Measurements from ENCODE around the gene EYS.

Gene EYS

DNA sequence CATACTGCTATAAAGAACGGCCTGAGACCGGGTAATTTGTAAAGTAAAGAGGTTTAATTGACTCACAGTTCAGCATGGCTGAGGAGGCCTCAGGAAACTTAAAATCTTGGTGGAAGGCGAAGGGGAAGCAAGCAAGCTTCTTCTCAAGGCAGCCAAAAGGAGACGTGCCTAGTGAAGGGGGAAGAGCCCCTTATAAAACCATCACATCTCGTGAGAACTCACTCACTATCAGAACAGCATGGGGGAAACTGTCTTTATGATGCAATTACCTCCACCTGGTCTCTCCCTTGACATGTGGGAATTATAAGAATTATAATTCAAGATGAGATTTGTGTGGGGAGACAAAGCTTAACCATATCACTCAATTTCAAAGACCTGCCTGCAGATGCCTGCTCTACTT is 447.0 kb downstream of the EYS start:
- ChIA-PET CTCF (no interaction called here), POLR2A (no interaction called here)
- H3K4me1 ChIP-seq (ENCODE audit: control extremely low read depth in 1 of 4, control insufficient read depth in 4 of 4, insufficient read depth in 4 of 4, low read length in 3 of 4), result no peaks in the 10 kb centered on the region
- WGBS (ENCODE audit: insufficient coverage), result 96% methylated on average over 4 of the region's 5 CpGs
- H3K27me3 ChIP-seq (replicated peaks in 2 of 5; ENCODE audit: control insufficient read depth in 4 of 5, insufficient read depth in 5 of 5, low read length in 4 of 5), result no peaks in the 10 kb centered on the region
- no peak overlapping the region for H3K4me3 ChIP-seq (ENCODE audit: control insufficient read depth in 1 of 7, extremely low read depth in 1 of 7, insufficient read depth in 4 of 7, low read depth in 2 of 7, low read length in 6 of 7)
- H3K9me3 ChIP-seq (ENCODE audit: control extremely low read depth in 1 of 5, control insufficient read depth in 4 of 5, insufficient read depth in 2 of 5, low read depth in 1 of 5, low read length in 4 of 5), result no peaks in the 10 kb centered on the region
- no peaks in the 10 kb centered on the region for H3K36me3 ChIP-seq (ENCODE audit: control insufficient read depth in 4 of 4, insufficient read depth in 4 of 4, low read length in 3 of 4)
- H3K27ac ChIP-seq (ENCODE audit: insufficient read depth in 1 of 2, low read depth in 1 of 2, low read length in 2 of 2, poor library complexity in 1 of 2, severe bottlenecking in 2 of 2), result no peak overlapping the region
- DNase-seq, result no peak

DNA sequence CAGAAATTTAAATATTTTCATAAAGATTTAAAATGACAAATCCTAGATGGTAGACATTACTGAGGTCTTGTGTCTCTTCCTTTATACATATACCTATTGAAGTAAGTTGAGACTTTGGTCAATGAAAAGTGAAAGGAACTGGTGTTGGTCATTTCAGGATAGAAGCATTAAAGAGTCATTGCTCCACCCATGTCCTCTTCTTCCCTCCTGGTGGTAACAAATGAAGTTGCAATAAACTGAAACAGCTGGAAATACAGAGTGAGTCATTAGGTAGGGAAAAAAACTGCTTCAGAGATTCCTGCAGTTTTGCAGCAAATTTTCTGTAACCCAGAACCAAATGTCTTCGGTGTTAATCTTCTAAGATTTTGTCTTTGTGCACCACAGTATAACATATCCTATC is 448.0 kb downstream of the EYS start:
- no peak overlapping the region for H3K27ac ChIP-seq (ENCODE audit: insufficient read depth in 1 of 2, low read depth in 1 of 2, low read length in 2 of 2, poor library complexity in 1 of 2, severe bottlenecking in 2 of 2)
- no peaks in the 10 kb centered on the region for H3K9me3 ChIP-seq (ENCODE audit: control extremely low read depth in 1 of 5, control insufficient read depth in 4 of 5, insufficient read depth in 2 of 5, low read depth in 1 of 5, low read length in 4 of 5)
- no peak for DNase-seq
- H3K4me3 ChIP-seq (ENCODE audit: control insufficient read depth in 1 of 7, extremely low read depth in 1 of 7, insufficient read depth in 4 of 7, low read depth in 2 of 7, low read length in 6 of 7), result no peak overlapping the region
- H3K4me1 ChIP-seq (ENCODE audit: control extremely low read depth in 1 of 4, control insufficient read depth in 4 of 4, insufficient read depth in 4 of 4, low read length in 3 of 4), result no peaks in the 10 kb centered on the region
- WGBS (ENCODE audit: insufficient coverage), result no CpG with 5 or more reads among the region's 1 CpG
- no peaks in the 10 kb centered on the region for H3K27me3 ChIP-seq (replicated peaks in 2 of 5; ENCODE audit: control insufficient read depth in 4 of 5, insufficient read depth in 5 of 5, low read length in 4 of 5)
- H3K36me3 ChIP-seq (ENCODE audit: control insufficient read depth in 4 of 4, insufficient read depth in 4 of 4, low read length in 3 of 4), result no peaks in the 10 kb centered on the region
- POLR2A ChIA-PET, result no interaction called here
- CTCF ChIA-PET, result no interaction called here

DNA sequence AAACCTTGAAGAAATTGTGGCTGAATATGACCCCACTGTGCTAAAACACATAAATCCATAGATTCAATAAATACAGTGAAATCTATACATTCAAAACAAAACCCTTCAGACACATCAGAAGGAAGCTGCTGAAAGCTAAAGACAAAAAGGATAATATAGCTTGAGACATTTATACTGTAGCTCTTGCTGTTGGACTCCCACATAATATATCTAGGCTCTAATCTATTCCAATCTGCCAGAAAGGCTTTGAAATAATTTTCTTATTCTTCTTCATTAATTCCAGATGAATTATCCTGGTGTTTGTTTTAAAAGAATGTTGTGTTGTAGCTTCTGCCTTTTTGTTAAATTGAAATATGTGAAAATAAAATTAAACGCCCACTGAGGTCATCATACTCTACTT is 454.0 kb downstream of the EYS start:
- H3K9me3 ChIP-seq (ENCODE audit: control extremely low read depth in 1 of 5, control insufficient read depth in 4 of 5, insufficient read depth in 2 of 5, low read depth in 1 of 5, low read length in 4 of 5), result no peaks in the 10 kb centered on the region
- no peaks in the 10 kb centered on the region for H3K36me3 ChIP-seq (ENCODE audit: control insufficient read depth in 4 of 4, insufficient read depth in 4 of 4, low read length in 3 of 4)
- H3K27ac ChIP-seq (ENCODE audit: insufficient read depth in 1 of 2, low read depth in 1 of 2, low read length in 2 of 2, poor library complexity in 1 of 2, severe bottlenecking in 2 of 2), result no peak overlapping the region
- DNase-seq, result no peak
- no peaks in the 10 kb centered on the region for H3K27me3 ChIP-seq (replicated peaks in 2 of 5; ENCODE audit: control insufficient read depth in 4 of 5, insufficient read depth in 5 of 5, low read length in 4 of 5)
- H3K4me1 ChIP-seq (ENCODE audit: control extremely low read depth in 1 of 4, control insufficient read depth in 4 of 4, insufficient read depth in 4 of 4, low read length in 3 of 4), result no peaks in the 10 kb centered on the region
- H3K4me3 ChIP-seq (ENCODE audit: control insufficient read depth in 1 of 7, extremely low read depth in 1 of 7, insufficient read depth in 4 of 7, low read depth in 2 of 7, low read length in 6 of 7), result no peak overlapping the region
- POLR2A ChIA-PET, result no interaction called here
- CTCF ChIA-PET, result interaction anchor here (1.2 kb wide), 1 partner anchor 10 kb away, joined by 3 read pairs; no protein-coding TSS in a partner anchor
- WGBS (ENCODE audit: insufficient coverage), result no CpG with 5 or more reads among the region's 1 CpG

DNA sequence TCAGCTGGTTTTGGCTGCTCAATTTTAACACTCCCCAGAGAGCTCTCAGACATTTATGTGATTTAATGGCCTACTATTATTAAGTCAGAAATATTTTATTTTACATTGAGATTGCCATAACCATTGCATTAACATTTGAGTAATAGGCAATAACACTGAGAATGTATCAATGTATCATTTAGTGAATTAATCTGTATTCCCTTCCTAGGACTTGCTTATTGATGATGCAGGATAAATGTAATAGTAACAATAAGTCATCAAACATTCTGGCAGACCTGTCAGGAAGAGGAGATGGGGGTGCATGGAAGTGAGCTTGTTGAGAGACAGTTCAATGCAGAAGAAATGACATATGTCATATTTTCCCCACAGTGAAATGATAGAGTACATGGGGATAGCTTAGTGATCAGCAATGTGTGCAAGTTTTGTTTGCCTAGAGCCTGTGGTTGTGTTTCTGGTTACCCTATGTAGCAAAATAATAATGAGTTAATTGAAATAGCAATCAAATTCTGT is 458.9 kb downstream of the EYS start:
- H3K4me1 ChIP-seq (ENCODE audit: control extremely low read depth in 1 of 4, control insufficient read depth in 4 of 4, insufficient read depth in 4 of 4, low read length in 3 of 4), result no peaks in the 10 kb centered on the region
- ChIA-PET CTCF (no interaction called here), POLR2A (no interaction called here)
- H3K9me3 ChIP-seq (ENCODE audit: control extremely low read depth in 1 of 5, control insufficient read depth in 4 of 5, insufficient read depth in 2 of 5, low read depth in 1 of 5, low read length in 4 of 5), result no peaks in the 10 kb centered on the region
- no peak overlapping the region for H3K27ac ChIP-seq (ENCODE audit: insufficient read depth in 1 of 2, low read depth in 1 of 2, low read length in 2 of 2, poor library complexity in 1 of 2, severe bottlenecking in 2 of 2)
- H3K27me3 ChIP-seq (replicated peaks in 2 of 5; ENCODE audit: control insufficient read depth in 4 of 5, insufficient read depth in 5 of 5, low read length in 4 of 5), result no peaks in the 10 kb centered on the region
- DNase-seq, result no peak
- H3K4me3 ChIP-seq (ENCODE audit: control insufficient read depth in 1 of 7, extremely low read depth in 1 of 7, insufficient read depth in 4 of 7, low read depth in 2 of 7, low read length in 6 of 7), result no peak overlapping the region
- no peaks in the 10 kb centered on the region for H3K36me3 ChIP-seq (ENCODE audit: control insufficient read depth in 4 of 4, insufficient read depth in 4 of 4, low read length in 3 of 4)

DNA sequence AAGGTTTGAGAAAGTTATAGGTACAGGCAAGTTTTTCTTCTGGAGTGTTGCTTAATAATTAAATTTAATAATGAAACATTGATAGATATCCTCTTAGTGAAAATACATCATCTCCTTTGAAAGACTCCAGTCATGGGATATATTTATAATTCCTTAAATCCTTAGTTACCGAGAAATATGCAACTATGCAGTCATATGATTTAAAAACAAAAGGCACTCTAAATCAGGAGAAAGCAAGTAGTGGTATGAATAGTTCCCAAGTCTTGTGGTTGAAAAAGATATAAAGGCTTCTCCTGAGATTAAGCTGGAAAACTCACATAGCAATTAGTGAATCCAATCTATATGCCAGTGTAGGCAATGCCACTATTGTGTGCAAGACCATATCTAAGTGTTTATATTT is 475.4 kb downstream of the EYS start:
- CTCF ChIA-PET, result no interaction called here
- WGBS (ENCODE audit: insufficient coverage), result no CpG with 5 or more reads among the region's 1 CpG
- H3K4me3 ChIP-seq (ENCODE audit: control insufficient read depth in 1 of 7, extremely low read depth in 1 of 7, insufficient read depth in 4 of 7, low read depth in 2 of 7, low read length in 6 of 7), result no peak overlapping the region
- no peak overlapping the region for H3K27ac ChIP-seq (ENCODE audit: insufficient read depth in 1 of 2, low read depth in 1 of 2, low read length in 2 of 2, poor library complexity in 1 of 2, severe bottlenecking in 2 of 2)
- no peaks in the 10 kb centered on the region for H3K9me3 ChIP-seq (ENCODE audit: control extremely low read depth in 1 of 5, control insufficient read depth in 4 of 5, insufficient read depth in 2 of 5, low read depth in 1 of 5, low read length in 4 of 5)
- POLR2A ChIA-PET, result no interaction called here
- no peak for DNase-seq
- H3K27me3 ChIP-seq (replicated peaks in 2 of 5; ENCODE audit: control insufficient read depth in 4 of 5, insufficient read depth in 5 of 5, low read length in 4 of 5), result no peaks in the 10 kb centered on the region
- no peaks in the 10 kb centered on the region for H3K36me3 ChIP-seq (ENCODE audit: control insufficient read depth in 4 of 4, insufficient read depth in 4 of 4, low read length in 3 of 4)
- peaks cover 0 to 2% (median 0%) of the 10 kb centered on the region in 4 experiments for H3K4me1 ChIP-seq (ENCODE audit: control extremely low read depth in 1 of 4, control insufficient read depth in 4 of 4, insufficient read depth in 4 of 4, low read length in 3 of 4)

DNA sequence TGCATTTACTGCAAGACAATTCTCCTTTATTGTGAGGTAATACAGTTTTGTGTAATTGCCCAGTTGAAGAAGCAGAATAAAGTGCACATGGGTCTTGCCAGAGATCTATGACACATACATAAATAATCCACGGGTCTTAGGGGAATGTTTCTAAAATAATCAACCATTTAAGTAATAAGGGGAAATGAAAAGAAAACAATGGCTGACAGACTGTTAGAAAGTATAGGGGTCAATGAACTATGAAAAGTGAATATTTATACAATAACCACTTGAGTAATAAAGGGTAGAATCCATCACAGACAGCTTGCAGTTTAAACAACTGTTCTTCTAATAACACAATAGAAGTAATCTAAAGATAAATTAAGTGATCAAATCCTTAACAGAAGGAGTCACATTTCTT is 477.2 kb downstream of the EYS start:
- H3K27ac ChIP-seq (ENCODE audit: insufficient read depth in 1 of 2, low read depth in 1 of 2, low read length in 2 of 2, poor library complexity in 1 of 2, severe bottlenecking in 2 of 2), result no peak overlapping the region
- ChIA-PET CTCF (no interaction called here), POLR2A (no interaction called here)
- no peak for DNase-seq
- WGBS (ENCODE audit: insufficient coverage), result no CpG with 5 or more reads among the region's 1 CpG
- no peak overlapping the region for H3K4me3 ChIP-seq (ENCODE audit: control insufficient read depth in 1 of 7, extremely low read depth in 1 of 7, insufficient read depth in 4 of 7, low read depth in 2 of 7, low read length in 6 of 7)
- no peaks in the 10 kb centered on the region for H3K9me3 ChIP-seq (ENCODE audit: control extremely low read depth in 1 of 5, control insufficient read depth in 4 of 5, insufficient read depth in 2 of 5, low read depth in 1 of 5, low read length in 4 of 5)
- no peaks in the 10 kb centered on the region for H3K36me3 ChIP-seq (ENCODE audit: control insufficient read depth in 4 of 4, insufficient read depth in 4 of 4, low read length in 3 of 4)
- no peaks in the 10 kb centered on the region for H3K27me3 ChIP-seq (replicated peaks in 2 of 5; ENCODE audit: control insufficient read depth in 4 of 5, insufficient read depth in 5 of 5, low read length in 4 of 5)
- peaks cover 0 to 2% (median 0%) of the 10 kb centered on the region in 4 experiments for H3K4me1 ChIP-seq (ENCODE audit: control extremely low read depth in 1 of 4, control insufficient read depth in 4 of 4, insufficient read depth in 4 of 4, low read length in 3 of 4)

DNA sequence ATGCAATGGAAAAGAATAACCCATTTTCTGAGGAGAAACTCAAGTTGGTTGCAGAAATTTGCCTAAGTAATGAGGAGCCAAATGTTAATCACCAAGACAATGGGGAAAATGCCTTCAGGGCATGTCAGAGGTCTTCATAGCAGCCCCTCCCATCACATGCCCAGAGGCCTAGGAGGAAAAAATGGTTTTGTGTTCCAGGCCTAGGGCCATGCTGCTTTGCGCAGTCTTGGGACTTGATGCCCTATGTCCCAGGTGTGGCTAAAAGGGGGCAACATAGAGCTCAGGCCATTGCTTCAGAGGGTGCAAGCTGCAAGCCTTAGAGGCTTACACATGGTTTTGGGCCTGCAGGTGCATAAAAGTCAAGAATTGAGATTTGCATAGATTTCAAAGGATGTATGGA is 485.9 kb downstream of the EYS start:
- 100% methylated on average over 1 of the region's 1 CpG for WGBS (ENCODE audit: insufficient coverage)
- no peaks in the 10 kb centered on the region for H3K4me1 ChIP-seq (ENCODE audit: control extremely low read depth in 1 of 4, control insufficient read depth in 4 of 4, insufficient read depth in 4 of 4, low read length in 3 of 4)
- H3K27me3 ChIP-seq (replicated peaks in 2 of 5; ENCODE audit: control insufficient read depth in 4 of 5, insufficient read depth in 5 of 5, low read length in 4 of 5), result no peaks in the 10 kb centered on the region
- CTCF ChIA-PET, result no interaction called here
- POLR2A ChIA-PET, result no interaction called here
- no peak overlapping the region for H3K27ac ChIP-seq (ENCODE audit: insufficient read depth in 1 of 2, low read depth in 1 of 2, low read length in 2 of 2, poor library complexity in 1 of 2, severe bottlenecking in 2 of 2)
- no peak for DNase-seq
- no peak overlapping the region for H3K4me3 ChIP-seq (ENCODE audit: control insufficient read depth in 1 of 7, extremely low read depth in 1 of 7, insufficient read depth in 4 of 7, low read depth in 2 of 7, low read length in 6 of 7)
- H3K36me3 ChIP-seq (ENCODE audit: control insufficient read depth in 4 of 4, insufficient read depth in 4 of 4, low read length in 3 of 4), result no peaks in the 10 kb centered on the region
- peaks cover 0 to 7% (median 2%) of the 10 kb centered on the region in 5 experiments for H3K9me3 ChIP-seq (ENCODE audit: control extremely low read depth in 1 of 5, control insufficient read depth in 4 of 5, insufficient read depth in 2 of 5, low read depth in 1 of 5, low read length in 4 of 5)
